D721Med (cell line): Measurements from ENCODE around the gene DMGDH.
A peak's percentile ranks its signal among the peaks of the same experiment; 100 is the strongest.

Experiments used
- DNase-seq: peaks from one replicate; pipeline ENCODE4 v3.0.0; 2011; ENCODE audit warnings: low spot score; ENCODE audit not compliant: insufficient read length
- FAIRE-seq: peaks from 2 replicates; lab custom pipeline; 2011; peaks lifted over from hg19 to GRCh38; lab: Jason Lieb, UNC
- CTCF ChIP-seq: IDR thresholded peaks from 2 replicates; pipeline ENCODE4 v1.5.1; 2012; ENCODE audit warnings: mild to moderate bottlenecking, control low read depth; ENCODE audit not compliant: insufficient read depth; ENCODE audit errors: missing control alignments

The DMGDH gene

GRCh38 chr5:79020861-79021561, 48.5 kb downstream of the DMGDH start:
- FAIRE-seq (peak; percentile 80), DNase-seq (no peak)
- TF ChIP-seq CTCF: peak; percentile 90

- no peak for TF ChIP-seq CTCF
- no peak for FAIRE-seq
- no peak for DNase-seq
These were observed 54.8 kb downstream of the DMGDH start for GRCh38 chr5:79014631-79015030.

GRCh38 chr5:79011869-79012268, 57.6 kb downstream of the DMGDH start:
- no peak for TF ChIP-seq CTCF
- FAIRE-seq: no peak

GRCh38 chr5:79011219-79011836, 58.1 kb downstream of the DMGDH start:
- DNase-seq: no peak
- no peak for TF ChIP-seq CTCF
- no peak for FAIRE-seq

More at GRCh38 chr5:79011869-79012268, 57.6 kb downstream of the DMGDH start:
- no peak for DNase-seq

GRCh38 chr5:79008362-79008761, 61.1 kb downstream of the DMGDH start:
- FAIRE-seq (no peak), DNase-seq (no peak)
- no peak for TF ChIP-seq CTCF

GRCh38 chr5:79007872-79008271, 61.6 kb downstream of the DMGDH start:
- no peak for TF ChIP-seq CTCF
- DNase-seq: no peak
- FAIRE-seq: no peak

- no peak for TF ChIP-seq CTCF
- FAIRE-seq: no peak
- no peak for DNase-seq
These were observed 63.4 kb downstream of the DMGDH start for GRCh38 chr5:79005936-79006631.
